ENCODE measurements around the gene CLTCL1. TPM values are rescaled to one million over a fixed set of nuclear protein-coding genes. Genes with fewer than 3 reads are reported as not detected.
A peak's percentile ranks its signal among the peaks of the same experiment; 100 is the strongest.

Gene CLTCL1
- total and polyA plus RNA-seq, 9 of the 15 experiments (the other 6 are each of a cell fraction or from before 2014, with no cell fraction given): 1.1 to 11.7 (median 5.0) TPM

GRCh38 chr22:19204640-19205039 lies 86.9 kb downstream of the CLTCL1 start:
- no TSS peak for BruUV-seq (replicated peaks)
- CTCF ChIA-PET (ENCODE audit: low intra/inter-chr PET ratio): no interaction called here
- Histone ChIP-seq H3K9me1 (ENCODE audit: control insufficient read depth, insufficient read depth, low read length) (peaks cover 3% of the 10 kb centered on the region), H3K27ac (ENCODE audit: extremely low read depth, low read depth, low read length) (no peak overlapping the region), H3K9me3 (replicated peaks; ENCODE audit: control insufficient read depth, insufficient read depth, low read depth, low read length) (no peaks in the 10 kb centered on the region), H2AFZ (ENCODE audit: low read depth, low read length) (no peak overlapping the region), H3K79me2 (ENCODE audit: control insufficient read depth, insufficient read depth, low read length) (no peaks in the 10 kb centered on the region), H3K36me3 (ENCODE audit: control insufficient read depth, insufficient read depth, low read length) (no peaks in the 10 kb centered on the region), H3K9ac (ENCODE audit: insufficient read depth in 1 of 2, low read depth in 2 of 2, low read length in 2 of 2) (0 out of 4 replicates have a peak overlapping the region, but pooled peaks of 1 of the 2 experiments have one; percentile 21), H3K4me1 (replicated peaks in 1 of 2; ENCODE audit: control insufficient read depth in 2 of 2, insufficient read depth in 2 of 2, low read length in 2 of 2) (peaks cover 18 to 24% of the 10 kb centered on the region in 2 experiments), H3K4me2 (ENCODE audit: insufficient read depth, low read length) (no peak overlapping the region), H3K4me3 (no peak overlapping the region), H3K27me3 (ENCODE audit: control insufficient read depth in 2 of 2, insufficient read depth in 2 of 2, low read length in 2 of 2) (peaks cover 39 to 64% of the 10 kb centered on the region in 2 experiments), H4K20me1 (replicated peaks; ENCODE audit: control insufficient read depth, insufficient read depth, low read length) (0 out of 2 replicates have a peak, but pooled peaks cover 7% of the 10 kb centered on the region)
- DNase-seq (ENCODE audit: extremely low read depth in 1 of 4, low spot score in 3 of 4): no peak
- WGBS (ENCODE audit: insufficient coverage, low coverage, missing lambda C conversion rate): 10% methylated on average over 4 of the region's 4 CpGs
- no peak for FAIRE-seq
- in situ Hi-C loops (cut with MboI): no loop called here
- ATAC-seq: no peak
- POLR2A ChIA-PET: interaction anchor here (0.6 to 11.1 kb wide), 12 partner anchors 8 to 423 kb away, joined by 3 to 123 read pairs (median 4); no protein-coding TSS in a partner anchor
- intact Hi-C loops (cut with micrococcal nuclease): no loop called here
- TF ChIP-seq EZH2 (IDR thresholded peaks at IDR 0.05; ENCODE audit: borderline replicate concordance, low read depth, low read length) (0 out of 2 replicates have a peak, but pooled peaks have one; percentile 67), HMGXB4 (CRISPR knock-in tag; IDR thresholded peaks at IDR 0.05) (0 out of 2 replicates have a peak, but pooled peaks have one; percentile 29), SIX5 (IDR thresholded peaks at IDR 0.05; ENCODE audit: borderline replicate concordance in 1 of 2, insufficient read depth in 1 of 2, low read depth in 1 of 2, low read length in 2 of 2) (no peak), SMAD2 (IDR thresholded peaks at IDR 0.05; ENCODE audit: low read depth, low read length) (no peak), ZBTB7A (IDR thresholded peaks at IDR 0.05; ENCODE audit: borderline replicate concordance, control insufficient read depth, low read depth, low read length) (no peak), ZNF212 (CRISPR knock-in tag; IDR thresholded peaks at IDR 0.05) (no peak), EGR1 (conservative IDR thresholded peaks at IDR 0.05) (no peak), CTBP1 (IDR thresholded peaks at IDR 0.05; ENCODE audit: borderline replicate concordance) (no peak), RBBP5 (IDR thresholded peaks at IDR 0.05; ENCODE audit: borderline replicate concordance, insufficient read depth, low read length, poor library complexity, severe bottlenecking) (peak; percentile 37), ILF3 (IDR thresholded peaks at IDR 0.05; ENCODE audit: borderline replicate concordance) (no peak), ILK (tag; IDR thresholded peaks at IDR 0.05; ENCODE audit: borderline replicate concordance, low read depth) (no peak), MYC (IDR thresholded peaks at IDR 0.05; ENCODE audit: low read depth, low read length) (no peak), MYC (CRISPR knock-in tag; IDR thresholded peaks at IDR 0.05; ENCODE audit: borderline replicate concordance, low read depth) (peak; percentile 38; the same call in 1 of the 2 replicates), PYGO2 (tag; IDR thresholded peaks at IDR 0.05) (no peak), RBFOX2 (IDR thresholded peaks at IDR 0.05; ENCODE audit: low read depth, low read length) (no peak), JUN (IDR thresholded peaks at IDR 0.05; ENCODE audit: borderline replicate concordance, low read depth, low read length) (no peak), JUN (CRISPR knock-in tag; IDR thresholded peaks at IDR 0.05; ENCODE audit: borderline replicate concordance) (0 out of 2 replicates have a peak, but pooled peaks have one; percentile 32), BHLHE40 (IDR thresholded peaks at IDR 0.05; ENCODE audit: low read length) (no peak)
- TF ChIP-seq, protein P1, sequence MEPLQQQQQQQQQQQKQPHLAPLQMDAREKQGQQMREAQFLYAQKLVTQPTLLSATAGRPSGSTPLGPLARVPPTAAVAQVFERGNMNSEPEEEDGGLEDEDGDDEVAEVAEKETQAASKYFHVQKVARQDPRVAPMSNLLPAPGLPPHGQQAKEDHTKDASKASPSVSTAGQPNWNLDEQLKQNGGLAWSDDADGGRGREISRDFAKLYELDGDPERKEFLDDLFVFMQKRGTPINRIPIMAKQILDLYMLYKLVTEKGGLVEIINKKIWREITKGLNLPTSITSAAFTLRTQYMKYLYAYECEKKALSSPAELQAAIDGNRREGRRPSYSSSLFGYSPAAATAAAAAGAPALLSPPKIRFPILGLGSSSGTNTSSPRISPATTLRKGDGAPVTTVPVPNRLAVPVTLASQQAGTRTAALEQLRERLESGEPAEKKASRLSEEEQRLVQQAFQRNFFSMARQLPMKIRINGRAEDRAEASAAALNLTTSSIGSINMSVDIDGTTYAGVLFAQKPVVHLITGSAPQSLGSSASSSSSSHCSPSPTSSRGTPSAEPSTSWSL (CRISPR knock-in tag; IDR thresholded peaks at IDR 0.05; ENCODE audit: borderline replicate concordance): no peak
